Activated B cell treated with CpG ODN at 0.5 μM for 24 hours (primary cell): ENCODE data around the gene SMARCA1. TPM values are rescaled to one million over a fixed set of nuclear protein-coding genes. Genes with fewer than 3 reads are reported as not detected.

Experiments
- ATAC-seq: fragments of 200-7000 bp; cut with Tn5 transposase; one replicate; pipeline ENCODE4 v1.10.0; 2021; ENCODE audit warnings: low read depth, mild to moderate bottlenecking, moderate library complexity
- CTCF ChIA-PET: fragments of 350-600 bp; sonication (Branson Sonifier 250); formaldehyde crosslinking; loops from one replicate; lab custom pipeline; 2021; ENCODE audit warnings: antibody characterized with exemption; lab: Charles Lee
- POLR2A ChIA-PET: fragments of 350-600 bp; sonication (Branson Sonifier 250); formaldehyde crosslinking; loops from one replicate; lab custom pipeline; 2021; ENCODE audit warnings: antibody characterized with exemption; lab: Charles Lee
- DNase-seq: peaks from one replicate; pipeline ENCODE4 v3.0.0; 2022
- H3K27ac Mint-ChIP-seq: one replicate; pipeline ENCODE4 v1.8.0; 2020; ENCODE audit warnings: mixed read lengths
- H3K27me3 Mint-ChIP-seq: one replicate; pipeline ENCODE4 v1.8.0; 2021; ENCODE audit warnings: mixed read lengths
- H3K36me3 Mint-ChIP-seq: one replicate; pipeline ENCODE4 v1.8.0; 2021; ENCODE audit warnings: low read depth, mixed read lengths
- H3K4me1 Mint-ChIP-seq: one replicate; pipeline ENCODE4 v1.8.0; 2021; ENCODE audit warnings: mixed read lengths
- H3K4me3 Mint-ChIP-seq: one replicate; pipeline ENCODE4 v1.8.0; 2020; ENCODE audit warnings: mild to moderate bottlenecking, mixed read lengths
- H3K9me3 Mint-ChIP-seq: one replicate; pipeline ENCODE4 v1.8.0; 2020; ENCODE audit warnings: mixed read lengths
- CTCF ChIP-seq: fragments of 200-600 bp; IDR thresholded peaks from one replicate; pipeline ENCODE4 v1.8.0; 2022; ENCODE audit warnings: antibody characterized with exemption, mild to moderate bottlenecking
- intact Hi-C: fragments of 100-400 bp; cut with micrococcal nuclease; formaldehyde crosslinking; loops from one replicate; pipeline ENCODE4 v1.15.1; 2024
- total RNA-seq: library from RNA; stranded (reverse); gene quantifications from 2 replicates; pipeline ENCODE4 v1.2.3, GENCODE V29; 2022

The SMARCA1 gene
- total RNA-seq, 1 donor from 2014 or later: 1.1 TPM

DNA sequence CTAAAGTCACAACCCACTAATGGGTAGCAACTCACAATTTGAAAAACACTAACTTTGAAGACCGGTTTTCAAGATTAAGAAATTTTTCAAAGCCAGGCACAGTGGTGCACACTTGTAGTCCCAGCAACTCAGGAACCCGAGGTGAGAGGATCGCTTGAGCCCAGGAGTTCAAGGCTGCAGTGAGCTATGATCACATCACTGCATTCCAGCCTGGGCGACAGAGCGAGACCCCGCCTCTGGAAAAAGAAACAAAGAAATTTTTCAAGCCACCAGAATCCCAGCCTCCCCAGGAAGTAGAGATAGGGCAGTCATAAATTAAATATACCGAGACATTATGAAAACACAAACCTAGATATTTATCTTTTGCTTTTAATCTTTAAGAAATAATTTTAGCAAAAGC is 13.0 kb downstream of the SMARCA1 start:
- intact Hi-C loops: no loop called here
- Mint-ChIP-seq H3K4me3 (no peak overlapping the region), H3K9me3 (no peaks in the 10 kb centered on the region), H3K27me3 (peaks cover 4% of the 10 kb centered on the region), H3K27ac (no peak overlapping the region), H3K36me3 (no peaks in the 10 kb centered on the region), H3K4me1 (no peaks in the 10 kb centered on the region)
- no peak for DNase-seq
- CTCF ChIA-PET: no interaction called here
- POLR2A ChIA-PET: no interaction called here
- no peak for ATAC-seq
- no peak for TF ChIP-seq CTCF

GRCh38 chrX:129497146-129497843 is 26.0 kb downstream of the SMARCA1 start:
- H3K36me3 Mint-ChIP-seq: no peaks in the 10 kb centered on the region
- no peak for ATAC-seq
- no peak overlapping the region for H3K4me3 Mint-ChIP-seq
- H3K9me3 Mint-ChIP-seq: no peaks in the 10 kb centered on the region
- DNase-seq: no peak
- POLR2A ChIA-PET: no interaction called here
- no peaks in the 10 kb centered on the region for H3K4me1 Mint-ChIP-seq
- H3K27ac Mint-ChIP-seq: no peak overlapping the region
- intact Hi-C loops: no loop called here
- CTCF ChIA-PET: no interaction called here
- no peaks in the 10 kb centered on the region for H3K27me3 Mint-ChIP-seq
- TF ChIP-seq CTCF: no peak

DNA sequence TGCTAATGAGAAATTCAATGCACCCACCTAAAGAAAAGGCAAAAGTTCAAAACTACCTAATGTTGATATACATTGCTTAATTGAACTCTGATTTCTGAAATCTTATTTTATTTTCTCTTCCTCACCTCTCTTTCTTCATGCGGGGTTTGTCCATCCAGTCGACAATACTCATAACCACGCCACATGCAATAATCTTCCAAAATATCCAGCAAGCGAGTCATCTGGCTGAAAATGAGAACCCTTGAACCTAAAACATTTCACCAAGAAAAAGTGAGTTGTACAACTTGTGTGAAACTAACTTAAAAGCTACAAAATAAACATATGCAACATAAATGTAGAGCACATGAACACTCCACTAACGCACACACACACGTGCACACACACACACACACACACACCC is 26.7 kb downstream of the SMARCA1 start:
- no peak overlapping the region for H3K27ac Mint-ChIP-seq
- H3K4me1 Mint-ChIP-seq: no peaks in the 10 kb centered on the region
- ATAC-seq (no peak), DNase-seq (no peak)
- H3K36me3 Mint-ChIP-seq: no peaks in the 10 kb centered on the region
- intact Hi-C loops: no loop called here
- no peak overlapping the region for H3K4me3 Mint-ChIP-seq
- no peaks in the 10 kb centered on the region for H3K9me3 Mint-ChIP-seq
- ChIA-PET POLR2A (no interaction called here), CTCF (no interaction called here)
- no peaks in the 10 kb centered on the region for H3K27me3 Mint-ChIP-seq
- TF ChIP-seq CTCF: no peak

DNA sequence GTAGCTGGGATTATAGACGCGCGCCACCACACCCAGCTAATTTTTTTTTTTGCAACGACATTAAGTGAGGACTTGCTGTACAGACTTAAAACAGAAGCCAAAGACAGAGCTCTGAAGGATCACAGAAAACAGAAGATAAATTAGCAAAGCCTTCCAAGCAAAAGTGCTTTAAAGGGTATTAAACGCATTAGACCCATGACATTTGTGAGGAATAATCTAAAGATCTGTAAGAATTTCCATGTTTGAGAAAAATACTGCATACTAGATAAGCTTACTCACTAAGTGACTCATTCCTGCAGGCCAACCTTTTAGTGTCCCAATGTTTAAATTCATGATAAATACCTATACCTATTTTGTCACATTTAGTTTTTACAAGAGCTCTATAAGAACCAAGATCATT is 27.4 kb downstream of the SMARCA1 start:
- Mint-ChIP-seq H3K27me3 (no peaks in the 10 kb centered on the region), H3K27ac (no peak overlapping the region), H3K36me3 (no peaks in the 10 kb centered on the region), H3K4me1 (no peaks in the 10 kb centered on the region), H3K9me3 (no peaks in the 10 kb centered on the region), H3K4me3 (no peak overlapping the region)
- DNase-seq (no peak), ATAC-seq (no peak)
- ChIA-PET POLR2A (no interaction called here), CTCF (no interaction called here)
- intact Hi-C loops: no loop called here
- TF ChIP-seq CTCF: no peak

DNA sequence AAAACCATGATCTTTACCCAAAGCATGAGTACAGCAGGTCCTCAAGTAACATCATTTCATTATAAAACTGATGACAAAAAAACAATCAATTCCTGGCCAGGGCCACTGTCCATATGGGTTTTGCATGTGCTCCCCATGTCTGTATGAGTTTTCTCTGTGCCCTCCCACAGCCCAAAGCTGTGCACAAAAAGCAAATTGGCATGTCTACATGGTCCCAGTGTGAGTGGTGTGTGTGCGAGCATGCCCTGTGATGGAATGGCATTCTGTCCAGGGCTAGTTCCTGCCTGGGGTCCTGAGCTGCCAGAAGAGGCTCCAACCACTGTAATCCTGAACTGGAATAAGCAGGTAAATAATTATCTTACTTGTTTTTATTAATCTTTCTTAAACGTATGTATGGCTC is 28.4 kb downstream of the SMARCA1 start:
- intact Hi-C loops: no loop called here
- ATAC-seq (no peak), DNase-seq (no peak)
- Mint-ChIP-seq H3K36me3 (no peaks in the 10 kb centered on the region), H3K4me1 (no peaks in the 10 kb centered on the region), H3K4me3 (no peak overlapping the region), H3K27ac (no peak overlapping the region), H3K9me3 (no peaks in the 10 kb centered on the region), H3K27me3 (no peaks in the 10 kb centered on the region)
- TF ChIP-seq CTCF: no peak
- CTCF ChIA-PET: no interaction called here
- POLR2A ChIA-PET: no interaction called here
